BLaER1 treated with 17β-estradiol and CSF1 and Interleukin-3, amounts not matched to agents 10 nM and 100 nM (cell line): ENCODE data around the gene ARID5B.
A peak's percentile ranks its signal among the peaks of the same experiment; 100 is the strongest.

Experiments used
- H3K27ac ChIP-seq, 11 experiments: shearing (Covaris generic); formaldehyde crosslinking; 2 replicates each; pipeline ENCODE4 v1.8.1; 2022
- H3K27me3 ChIP-seq, 11 experiments: shearing (Covaris generic); formaldehyde crosslinking; 2 replicates each; pipeline ENCODE4 v1.8.1; 2022
- H3K36me3 ChIP-seq, 11 experiments: shearing (Covaris generic); formaldehyde crosslinking; 2 replicates each; pipeline ENCODE4 v1.8.1; 2022
- H3K4me1 ChIP-seq, 10 experiments: shearing (Covaris generic); formaldehyde crosslinking; 2 replicates each; pipeline ENCODE4 v1.8.1; 2022
- H3K4me2 ChIP-seq, 11 experiments: shearing (Covaris generic); formaldehyde crosslinking; 2 replicates each; pipeline ENCODE4 v1.8.1; 2022
- H3K4me3 ChIP-seq, 10 experiments: shearing (Covaris generic); formaldehyde crosslinking; 2 replicates each; pipeline ENCODE4 v1.8.1; 2022
- H3K9ac ChIP-seq, 11 experiments: shearing (Covaris generic); formaldehyde crosslinking; 2 replicates each; pipeline ENCODE4 v1.8.1; 2022
- H3K9me3 ChIP-seq, 11 experiments: shearing (Covaris generic); formaldehyde crosslinking; replicated peaks in 1 of 11; 2 replicates each; pipeline ENCODE4 v1.8.1; 2022
- H4K20me1 ChIP-seq, 11 experiments: shearing (Covaris generic); formaldehyde crosslinking; 2 replicates each; pipeline ENCODE4 v1.8.1; 2022
- Cebpa-rat ChIP-seq, 11 experiments: shearing (Covaris generic); IDR thresholded peaks; 2 replicates each; pipeline ENCODE4 v1.8.1; 2022

ARID5B gene

GRCh38 chr10:62057359-62057758 is 155.9 kb downstream of the ARID5B start:
- H3K4me2 ChIP-seq = peak overlapping the region; percentile 25 to 91 (median 68); a peak in 19 of 22 replicates
- TF ChIP-seq Cebpa-rat (IDR thresholded peaks at IDR 0.05) = no peak
- peaks cover 95 to 100% (median 97%) of the 10 kb centered on the region in 11 experiments for H3K36me3 ChIP-seq
- no peaks in the 10 kb centered on the region for H3K27me3 ChIP-seq
- H3K9me3 ChIP-seq = peaks cover 0 to 20% (median 11%) of the 10 kb centered on the region in 11 experiments; a peak in 16 of 22 replicates
- peak overlapping the region in 1 of 11 experiments; percentile 18; a peak in 1 of 22 replicates for H3K9ac ChIP-seq
- peak overlapping the region in 10 of 11 experiments; percentile 30 to 92 (median 62); a peak in 17 of 22 replicates for H3K27ac ChIP-seq
- H4K20me1 ChIP-seq = peaks cover 0 to 86% (median 0%) of the 10 kb centered on the region in 11 experiments; a peak in 3 of 22 replicates
- H3K4me3 ChIP-seq = no peak overlapping the region
- H3K4me1 ChIP-seq = peaks cover 72 to 99% (median 84%) of the 10 kb centered on the region in 10 experiments

GRCh38 chr10:62057850-62058249 is 156.4 kb downstream of the ARID5B start:
- Histone ChIP-seq H3K36me3 (peaks cover 95 to 100% (median 97%) of the 10 kb centered on the region in 11 experiments), H3K27ac (peak overlapping the region in 10 of 11 experiments; percentile 30 to 92 (median 62); a peak in 17 of 22 replicates)

GRCh38 chr10:62058476-62058875 is 157.0 kb downstream of the ARID5B start:
- no peaks in the 10 kb centered on the region for H3K27me3 ChIP-seq
- TF ChIP-seq Cebpa-rat (IDR thresholded peaks at IDR 0.05) = no peak
- H3K4me2 ChIP-seq = peak overlapping the region; percentile 25 to 91 (median 68); a peak in 21 of 22 replicates
- H3K27ac ChIP-seq = peak overlapping the region; percentile 22 to 92 (median 60); a peak in 21 of 22 replicates
- no peak overlapping the region for H3K9ac ChIP-seq
- peaks cover 0 to 9% (median under 1%) of the 10 kb centered on the region in 11 experiments; a peak in 6 of 22 replicates for H3K9me3 ChIP-seq
- H3K36me3 ChIP-seq = peaks cover 95 to 100% (median 97%) of the 10 kb centered on the region in 11 experiments
- H3K4me3 ChIP-seq = no peak overlapping the region
- peaks cover 61 to 88% (median 73%) of the 10 kb centered on the region in 10 experiments for H3K4me1 ChIP-seq
- H4K20me1 ChIP-seq = peaks cover 0 to 97% (median 0%) of the 10 kb centered on the region in 11 experiments; a peak in 3 of 22 replicates

More at GRCh38 chr10:62057850-62058249, 156.4 kb downstream of the ARID5B start:
- Histone ChIP-seq H4K20me1 (peaks cover 0 to 91% (median 0%) of the 10 kb centered on the region in 11 experiments; a peak in 3 of 22 replicates), H3K27me3 (no peaks in the 10 kb centered on the region), H3K9ac (peak overlapping the region in 1 of 11 experiments; percentile 18; a peak in 1 of 22 replicates), H3K4me2 (peak overlapping the region; percentile 25 to 91 (median 68); a peak in 20 of 22 replicates), H3K4me3 (no peak overlapping the region), H3K9me3 (peaks cover 0 to 16% (median 6%) of the 10 kb centered on the region in 11 experiments; a peak in 13 of 22 replicates), H3K4me1 (peaks cover 67 to 94% (median 79%) of the 10 kb centered on the region in 10 experiments)
- TF ChIP-seq Cebpa-rat (IDR thresholded peaks at IDR 0.05) = no peak

GRCh38 chr10:62058896-62059216 is 157.4 kb downstream of the ARID5B start:
- peaks cover 0 to 98% (median 0%) of the 10 kb centered on the region in 11 experiments; a peak in 3 of 22 replicates for H4K20me1 ChIP-seq
- peak overlapping the region; percentile 25 to 91 (median 66); a peak in 21 of 22 replicates for H3K4me2 ChIP-seq
- no peak overlapping the region for H3K4me3 ChIP-seq
- 0 out of 22 replicates have a peak overlapping the region, but pooled peaks of 1 of the 11 experiments have one; percentile 26 for H3K9ac ChIP-seq
- H3K27me3 ChIP-seq = no peaks in the 10 kb centered on the region
- H3K9me3 ChIP-seq = peaks cover 0 to 9% (median 0%) of the 10 kb centered on the region in 11 experiments; a peak in 4 of 22 replicates
- H3K36me3 ChIP-seq = peaks cover 95 to 100% (median 97%) of the 10 kb centered on the region in 11 experiments
- TF ChIP-seq Cebpa-rat (IDR thresholded peaks at IDR 0.05) = no peak
- H3K4me1 ChIP-seq = peaks cover 57 to 84% (median 69%) of the 10 kb centered on the region in 10 experiments
- peak overlapping the region; percentile 22 to 92 (median 60); a peak in 21 of 22 replicates for H3K27ac ChIP-seq

- H3K27ac ChIP-seq = peak overlapping the region; percentile 22 to 92 (median 60); a peak in 21 of 22 replicates
- peaks cover 95 to 100% (median 97%) of the 10 kb centered on the region in 11 experiments for H3K36me3 ChIP-seq
- H3K9ac ChIP-seq = peak overlapping the region in 2 of 11 experiments; percentile 19 to 26; a peak in 2 of 22 replicates
- no peak for TF ChIP-seq Cebpa-rat (IDR thresholded peaks at IDR 0.05)
- H3K27me3 ChIP-seq = no peaks in the 10 kb centered on the region
- peaks cover 52 to 79% (median 64%) of the 10 kb centered on the region in 10 experiments for H3K4me1 ChIP-seq
- H4K20me1 ChIP-seq = peaks cover 0 to 98% (median 0%) of the 10 kb centered on the region in 11 experiments; a peak in 3 of 22 replicates
- H3K4me3 ChIP-seq = peak overlapping the region in 1 of 10 experiments; percentile 5; a peak in 1 of 20 replicates
- H3K4me2 ChIP-seq = peak overlapping the region; percentile 25 to 91 (median 66)
- peaks cover 0 to 9% (median 0%) of the 10 kb centered on the region in 11 experiments; a peak in 4 of 22 replicates for H3K9me3 ChIP-seq
These were observed 157.9 kb downstream of the ARID5B start for GRCh38 chr10:62059217-62059920.

DNA sequence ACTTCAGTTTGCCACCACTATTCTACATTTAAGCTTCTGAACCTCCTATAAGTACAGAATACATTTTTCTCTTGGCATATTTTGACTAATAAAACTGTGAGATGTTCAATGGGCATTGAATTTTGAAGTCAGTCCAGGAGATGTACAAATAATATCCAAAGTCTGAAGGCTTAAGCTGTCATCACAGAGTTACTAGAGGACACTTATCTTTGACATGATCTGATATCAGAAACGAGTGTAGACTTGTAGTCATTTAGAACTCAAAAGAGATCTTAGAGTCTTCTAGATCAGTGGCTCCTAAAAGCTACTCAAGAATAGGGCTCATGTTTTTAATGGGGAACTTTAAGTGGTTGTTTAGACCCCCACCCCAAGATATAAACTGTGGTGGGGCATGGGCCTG is 160.5 kb downstream of the ARID5B start:
- no peaks in the 10 kb centered on the region for H3K27me3 ChIP-seq
- H3K9me3 ChIP-seq = peaks cover 0 to 9% (median 0%) of the 10 kb centered on the region in 11 experiments; a peak in 4 of 22 replicates
- no peak overlapping the region for H3K4me2 ChIP-seq
- H3K9ac ChIP-seq = no peak overlapping the region
- H3K4me1 ChIP-seq = peaks cover 27 to 52% (median 37%) of the 10 kb centered on the region in 10 experiments
- H4K20me1 ChIP-seq = peaks cover 0 to 98% (median 0%) of the 10 kb centered on the region in 11 experiments; a peak in 3 of 22 replicates
- no peak for TF ChIP-seq Cebpa-rat (IDR thresholded peaks at IDR 0.05)
- H3K27ac ChIP-seq = peak overlapping the region in 1 of 11 experiments; percentile 10; a peak in 2 of 22 replicates
- H3K4me3 ChIP-seq = no peak overlapping the region
- peaks cover 99 to 100% (median 100%) of the 10 kb centered on the region in 11 experiments for H3K36me3 ChIP-seq

DNA sequence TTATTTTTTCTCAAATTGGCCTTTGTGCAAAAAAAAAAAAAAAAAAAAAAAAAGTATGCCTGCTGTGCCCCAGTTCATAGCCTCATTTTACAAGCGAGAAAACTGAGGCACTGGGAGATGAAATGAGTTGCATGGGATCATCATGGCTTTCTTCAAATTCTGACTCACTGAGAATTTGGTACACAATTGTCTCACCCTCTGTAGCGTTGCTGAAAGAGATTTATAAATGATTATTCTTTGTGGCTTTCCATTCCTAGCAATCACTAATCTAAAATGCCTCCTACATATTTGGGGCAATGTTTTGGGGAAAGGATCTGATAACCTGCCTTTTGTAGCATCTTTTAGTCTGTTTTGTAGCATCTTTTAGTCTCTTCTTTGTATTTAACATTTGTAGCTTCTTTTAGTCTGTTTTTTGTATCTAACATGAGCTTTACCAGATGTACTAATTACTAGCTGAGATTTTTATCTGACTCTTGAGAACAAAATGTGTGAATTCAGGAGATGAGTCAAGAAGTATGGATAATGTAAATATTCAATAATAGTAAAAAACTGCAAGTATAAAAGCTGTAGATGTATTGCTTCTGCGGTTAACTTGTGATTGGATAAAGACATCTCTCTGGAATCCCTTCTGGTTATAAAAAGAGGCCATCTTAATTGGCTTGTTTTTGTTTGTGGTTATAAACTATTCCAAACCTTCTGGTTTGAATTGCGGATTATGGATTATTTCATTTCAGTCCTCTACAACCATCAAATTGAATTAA is 161.4 kb downstream of the ARID5B start:
- Histone ChIP-seq H3K36me3 (peaks cover 99 to 100% (median 100%) of the 10 kb centered on the region in 11 experiments), H3K4me2 (no peak overlapping the region)

More for the DNA sequence above, 161.4 kb downstream of the ARID5B start:
- no peak overlapping the region for H3K27ac ChIP-seq
- peaks cover 19 to 48% (median 28%) of the 10 kb centered on the region in 10 experiments for H3K4me1 ChIP-seq
- no peaks in the 10 kb centered on the region for H3K27me3 ChIP-seq
- H3K4me3 ChIP-seq = no peak overlapping the region
- peaks cover 0 to 98% (median 0%) of the 10 kb centered on the region in 11 experiments; a peak in 3 of 22 replicates for H4K20me1 ChIP-seq
- TF ChIP-seq Cebpa-rat (IDR thresholded peaks at IDR 0.05) = no peak
- peaks cover 0 to 9% (median 0%) of the 10 kb centered on the region in 11 experiments; a peak in 4 of 22 replicates for H3K9me3 ChIP-seq
- H3K9ac ChIP-seq = no peak overlapping the region
